ENCODE data around the gene TMEM213.

TMEM213 gene

GRCh38 chr7:138843632-138844580 lies 46.1 kb downstream of the TMEM213 start:
- no peak for DNase-seq

- no peak for DNase-seq
These were observed 47.9 kb downstream of the TMEM213 start for GRCh38 chr7:138845711-138846110.

- no peak for DNase-seq
These were observed 50.5 kb downstream of the TMEM213 start for GRCh38 chr7:138848056-138848980.

- DNase-seq: no peak
These were observed 51.9 kb downstream of the TMEM213 start for GRCh38 chr7:138849701-138850100.

- DNase-seq: no peak
These were observed 54.7 kb downstream of the TMEM213 start for GRCh38 chr7:138852469-138852868.

- DNase-seq: no peak
These were observed 55.7 kb downstream of the TMEM213 start for GRCh38 chr7:138853448-138853847.

GRCh38 chr7:138854115-138854645 lies 56.4 kb downstream of the TMEM213 start:
- no peak for DNase-seq

- DNase-seq: no peak
These were observed 59.9 kb downstream of the TMEM213 start for GRCh38 chr7:138857728-138858127.

- no peak for DNase-seq
These were observed 63.3 kb downstream of the TMEM213 start for GRCh38 chr7:138861051-138861450.

- DNase-seq: no peak
These were observed 66.1 kb downstream of the TMEM213 start for GRCh38 chr7:138863931-138864330.

GRCh38 chr7:138864667-138865066 lies 66.9 kb downstream of the TMEM213 start:
- DNase-seq: peak; percentile 63

- no peak for DNase-seq
These were observed 68.0 kb downstream of the TMEM213 start for GRCh38 chr7:138865843-138866242.

- DNase-seq: no peak
These were observed 68.6 kb downstream of the TMEM213 start for GRCh38 chr7:138866353-138866752.

GRCh38 chr7:138867744-138868143 lies 70.0 kb downstream of the TMEM213 start:
- DNase-seq: no peak

- DNase-seq: no peak
These were observed 70.9 kb downstream of the TMEM213 start for GRCh38 chr7:138868711-138869110.

- no peak for DNase-seq
These were observed 71.6 kb downstream of the TMEM213 start for GRCh38 chr7:138869353-138869752.

- no peak for DNase-seq
These were observed 73.4 kb downstream of the TMEM213 start for GRCh38 chr7:138871065-138871813.

GRCh38 chr7:138871814-138872090 lies 74.0 kb downstream of the TMEM213 start:
- DNase-seq: no peak

- DNase-seq: no peak
These were observed 74.8 kb downstream of the TMEM213 start for GRCh38 chr7:138872576-138872975.

GRCh38 chr7:138873220-138873892 lies 75.6 kb downstream of the TMEM213 start:
- DNase-seq: no peak

GRCh38 chr7:138875794-138876193 lies 78.0 kb downstream of the TMEM213 start:
- DNase-seq: peak; percentile 38

- no peak for DNase-seq
These were observed 78.5 kb downstream of the TMEM213 start for GRCh38 chr7:138876326-138876725.
